ENCODE measurements around the gene CLPSL1.

Gene CLPSL1

GRCh38 chr6:35747877-35748276 lies 32.9 kb upstream of the CLPSL1 start:
- peaks cover 13% of the 10 kb centered on the region for H3K9me3 Mint-ChIP-seq
- DNase-seq = no peak
- no peaks in the 10 kb centered on the region for H3K36me3 Mint-ChIP-seq
- H3K27me3 Mint-ChIP-seq = peaks cover 14% of the 10 kb centered on the region
- no peak overlapping the region for H3K4me3 Mint-ChIP-seq
- CTCF ChIA-PET = no interaction called here
- no peaks in the 10 kb centered on the region for H3K4me1 Mint-ChIP-seq
- no peak overlapping the region for H3K27ac Mint-ChIP-seq

DNA sequence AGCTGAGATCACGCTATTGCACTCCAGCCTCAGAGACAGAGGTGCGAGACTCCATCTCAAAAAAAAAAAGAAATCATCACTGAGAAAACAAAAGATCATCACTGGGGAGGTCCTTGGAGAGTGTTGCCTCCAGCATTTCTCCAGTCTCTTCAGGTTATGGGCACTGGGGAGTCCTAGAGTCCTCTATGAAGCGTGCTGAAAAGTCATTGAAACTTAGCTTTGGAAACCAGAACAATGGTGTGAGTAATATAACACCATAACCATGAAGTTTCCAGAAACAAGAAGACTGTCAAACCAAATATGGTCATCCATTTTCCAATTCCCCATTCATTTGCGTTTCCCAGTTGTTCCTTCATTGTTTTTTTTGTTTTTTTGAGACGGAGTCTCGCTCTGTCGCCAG lies 30.3 kb upstream of the CLPSL1 start:
- Mint-ChIP-seq H3K27ac (no peak overlapping the region), H3K4me3 (no peak overlapping the region), H3K9me3 (peaks cover 13% of the 10 kb centered on the region), H3K36me3 (no peaks in the 10 kb centered on the region), H3K4me1 (peaks cover 5% of the 10 kb centered on the region), H3K27me3 (peaks cover 18% of the 10 kb centered on the region)
- no peak for DNase-seq
- CTCF ChIA-PET = no interaction called here

DNA sequence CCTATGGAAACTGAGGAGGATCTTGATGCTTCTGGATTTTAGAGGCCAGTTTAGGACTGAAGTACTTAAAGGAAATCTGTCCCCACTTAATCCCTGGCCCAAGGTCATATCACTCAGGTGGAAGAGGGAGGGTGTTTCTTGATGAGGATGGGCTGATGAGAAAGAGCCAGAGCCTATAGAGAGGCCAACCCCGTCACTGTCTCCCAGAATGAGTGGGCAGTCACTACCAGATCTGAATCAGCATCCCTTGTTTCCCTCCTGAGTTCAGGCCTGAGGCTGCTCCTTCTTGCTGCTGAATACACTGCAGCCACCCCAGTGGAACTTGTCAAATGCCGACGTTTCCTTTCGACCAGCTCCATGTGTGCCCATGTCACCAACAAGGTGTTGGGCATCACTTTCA lies 29.2 kb upstream of the CLPSL1 start:
- CTCF ChIA-PET = no interaction called here
- Mint-ChIP-seq H3K36me3 (no peaks in the 10 kb centered on the region), H3K4me3 (no peak overlapping the region), H3K4me1 (peaks cover 5% of the 10 kb centered on the region), H3K27ac (no peak overlapping the region), H3K9me3 (peaks cover 13% of the 10 kb centered on the region), H3K27me3 (peaks cover 18% of the 10 kb centered on the region)
- DNase-seq = no peak

- no peak overlapping the region for H3K4me3 Mint-ChIP-seq
- no peak overlapping the region for H3K27ac Mint-ChIP-seq
- peaks cover 5% of the 10 kb centered on the region for H3K4me1 Mint-ChIP-seq
- peaks cover 11% of the 10 kb centered on the region for H3K9me3 Mint-ChIP-seq
- DNase-seq = no peak
- no peaks in the 10 kb centered on the region for H3K36me3 Mint-ChIP-seq
- H3K27me3 Mint-ChIP-seq = peaks cover 19% of the 10 kb centered on the region
- CTCF ChIA-PET = no interaction called here
Measured at GRCh38 chr6:35752330-35752729, 28.5 kb upstream of the CLPSL1 start.

DNA sequence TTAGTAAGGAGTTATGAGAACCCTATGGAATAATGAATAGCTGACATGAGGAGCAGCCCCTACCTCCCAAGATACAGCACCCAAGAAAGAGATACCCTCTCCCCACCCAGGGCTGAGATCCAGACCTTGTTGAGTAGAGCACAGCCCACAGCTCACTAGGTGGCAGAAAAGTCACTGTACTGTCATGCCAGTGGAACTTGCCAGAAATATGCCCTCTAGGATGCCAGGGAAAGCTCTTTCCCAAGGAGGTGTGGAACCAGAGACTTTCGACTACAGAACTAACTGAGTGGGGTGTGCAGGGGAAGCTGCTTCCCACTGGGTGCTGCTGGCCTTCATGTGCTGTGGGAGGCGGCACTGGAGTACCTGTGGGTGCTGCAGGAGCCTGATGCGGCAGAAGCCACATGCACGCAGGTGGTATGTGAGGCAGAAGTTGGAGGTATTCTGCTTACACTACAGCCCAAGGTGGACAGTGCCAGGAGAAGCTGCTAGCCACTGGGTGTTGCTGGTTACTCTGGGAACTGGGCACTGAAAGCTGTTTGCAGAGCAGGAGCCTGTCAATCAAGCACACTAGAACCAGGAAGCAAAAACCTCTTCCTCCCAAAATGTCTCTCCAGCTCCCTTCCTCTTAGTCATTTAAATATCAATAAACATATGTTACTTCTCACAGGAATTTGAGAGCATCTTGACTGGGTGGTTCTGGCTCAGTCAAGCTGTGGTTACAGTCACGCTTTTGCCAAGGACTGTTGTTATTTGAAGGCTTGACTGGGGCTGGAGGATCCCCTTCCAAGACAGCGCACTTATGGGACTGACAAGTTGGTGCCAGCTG lies 26.2 kb upstream of the CLPSL1 start:
- DNase-seq = no peak
- Mint-ChIP-seq H3K27me3 (peaks cover 33% of the 10 kb centered on the region), H3K4me3 (no peak overlapping the region), H3K4me1 (peaks cover 5% of the 10 kb centered on the region), H3K9me3 (no peaks in the 10 kb centered on the region), H3K36me3 (no peaks in the 10 kb centered on the region), H3K27ac (no peak overlapping the region)
- CTCF ChIA-PET = interaction anchor here (0.6 to 1.4 kb wide), 3 partner anchors 18 to 203 kb away, joined by 3 to 5 read pairs (median 4); partner anchors contain the start of gene ARMC12

DNA sequence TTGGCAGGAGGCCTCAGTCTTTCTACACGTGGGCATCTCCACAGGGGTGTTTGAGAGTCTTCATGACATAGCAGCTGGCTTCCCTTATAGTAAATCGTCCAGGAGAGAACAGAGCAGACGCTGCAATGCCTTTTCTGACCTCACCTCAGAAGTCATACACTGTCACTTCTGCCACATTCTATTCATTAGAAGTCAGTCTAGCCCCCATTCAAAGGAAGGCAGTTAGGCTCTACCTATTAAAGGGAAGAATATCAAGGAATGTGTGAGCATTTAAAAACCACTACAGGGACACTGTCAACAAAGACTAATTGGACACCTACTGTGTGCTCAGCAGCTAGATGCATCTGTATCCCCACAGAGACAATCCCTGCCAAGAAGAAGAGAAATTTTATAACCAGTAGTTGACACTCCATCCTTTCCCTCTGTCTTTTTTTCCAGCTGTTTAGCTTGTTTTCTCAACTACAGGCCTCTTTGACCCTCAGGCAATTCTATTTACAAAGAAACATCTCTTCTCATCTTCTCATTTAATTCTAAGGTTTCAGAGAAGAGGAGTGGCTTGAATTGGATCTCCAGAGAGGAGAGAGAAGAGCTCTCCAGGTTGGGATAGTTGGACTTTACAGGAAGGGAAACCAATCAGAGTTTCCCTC lies 25.4 kb upstream of the CLPSL1 start:
- Mint-ChIP-seq H3K4me3 (no peak overlapping the region), H3K27me3 (peaks cover 38% of the 10 kb centered on the region), H3K36me3 (no peaks in the 10 kb centered on the region), H3K27ac (no peak overlapping the region), H3K9me3 (no peaks in the 10 kb centered on the region), H3K4me1 (peaks cover 5% of the 10 kb centered on the region)
- DNase-seq = no peak
- CTCF ChIA-PET = interaction anchor here (1.4 kb wide), 1 partner anchor 18 kb away, joined by 4 read pairs; the partner anchor contains the start of gene ARMC12

DNA sequence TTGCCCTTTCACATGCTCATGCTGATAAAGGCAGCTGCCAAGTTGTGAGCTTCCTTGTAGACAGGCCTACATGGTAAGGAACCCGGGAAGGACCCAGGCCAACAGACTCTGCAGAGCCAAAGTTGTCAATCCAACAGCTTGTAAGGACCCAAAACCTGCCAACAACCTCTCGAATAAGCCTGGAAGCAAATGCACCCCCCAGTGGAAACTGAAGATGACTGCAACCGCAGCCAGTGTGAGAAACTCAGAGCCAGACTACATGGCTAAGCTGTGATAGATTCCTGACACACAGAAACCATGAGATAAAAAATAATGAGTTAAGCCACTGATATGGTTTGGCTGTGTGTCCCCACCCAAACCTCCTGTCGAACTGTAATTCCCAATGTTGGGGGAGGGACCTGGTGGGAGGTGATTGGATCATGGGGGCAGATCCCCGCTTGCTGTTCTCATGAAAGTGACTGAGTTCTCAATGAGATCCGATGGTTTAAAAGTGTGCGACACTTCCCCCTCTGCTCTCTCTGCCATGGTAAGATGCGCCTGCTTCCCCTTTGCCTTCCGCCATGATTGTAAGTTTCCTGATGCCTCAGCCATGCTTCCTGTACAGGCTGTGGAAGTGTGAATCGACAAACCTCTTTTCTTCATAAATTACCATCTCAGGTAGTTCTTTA lies 23.2 kb upstream of the CLPSL1 start:
- Mint-ChIP-seq H3K9me3 (no peaks in the 10 kb centered on the region), H3K4me1 (peaks cover 5% of the 10 kb centered on the region), H3K27me3 (peaks cover 49% of the 10 kb centered on the region), H3K4me3 (no peak overlapping the region), H3K36me3 (no peaks in the 10 kb centered on the region), H3K27ac (no peak overlapping the region)
- no peak for DNase-seq
- CTCF ChIA-PET = interaction anchor here (1.2 kb wide), 1 partner anchor 21 kb away, joined by 4 read pairs; no protein-coding TSS in a partner anchor

GRCh38 chr6:35759426-35759825 lies 21.4 kb upstream of the CLPSL1 start:
- Mint-ChIP-seq H3K9me3 (no peaks in the 10 kb centered on the region), H3K27me3 (peaks cover 66% of the 10 kb centered on the region), H3K4me3 (no peak overlapping the region), H3K36me3 (no peaks in the 10 kb centered on the region), H3K27ac (no peak overlapping the region), H3K4me1 (peaks cover 5% of the 10 kb centered on the region)
- DNase-seq = no peak
- CTCF ChIA-PET = interaction anchor here (1.2 kb wide), 1 partner anchor 9 kb away, joined by 4 read pairs; no protein-coding TSS in a partner anchor

- peaks cover 67% of the 10 kb centered on the region for H3K27me3 Mint-ChIP-seq
- H3K27ac Mint-ChIP-seq = no peak overlapping the region
- H3K4me3 Mint-ChIP-seq = no peak overlapping the region
- H3K36me3 Mint-ChIP-seq = no peaks in the 10 kb centered on the region
- CTCF ChIA-PET = interaction anchor here (0.6 kb wide), 1 partner anchor 241 kb away, joined by 3 read pairs; no protein-coding TSS in a partner anchor
- no peaks in the 10 kb centered on the region for H3K9me3 Mint-ChIP-seq
- DNase-seq = no peak
- H3K4me1 Mint-ChIP-seq = no peaks in the 10 kb centered on the region
Measured at GRCh38 chr6:35765739-35766138, 15.1 kb upstream of the CLPSL1 start.

GRCh38 chr6:35769211-35769610 lies 11.6 kb upstream of the CLPSL1 start:
- Mint-ChIP-seq H3K4me1 (no peaks in the 10 kb centered on the region), H3K4me3 (no peak overlapping the region), H3K27me3 (peaks cover 55% of the 10 kb centered on the region), H3K27ac (no peak overlapping the region), H3K9me3 (no peaks in the 10 kb centered on the region), H3K36me3 (no peaks in the 10 kb centered on the region)
- DNase-seq = no peak
- CTCF ChIA-PET = interaction anchor here (1.1 kb wide), 2 partner anchors 10 to 326 kb away, joined by 3 to 4 read pairs; no protein-coding TSS in a partner anchor

DNA sequence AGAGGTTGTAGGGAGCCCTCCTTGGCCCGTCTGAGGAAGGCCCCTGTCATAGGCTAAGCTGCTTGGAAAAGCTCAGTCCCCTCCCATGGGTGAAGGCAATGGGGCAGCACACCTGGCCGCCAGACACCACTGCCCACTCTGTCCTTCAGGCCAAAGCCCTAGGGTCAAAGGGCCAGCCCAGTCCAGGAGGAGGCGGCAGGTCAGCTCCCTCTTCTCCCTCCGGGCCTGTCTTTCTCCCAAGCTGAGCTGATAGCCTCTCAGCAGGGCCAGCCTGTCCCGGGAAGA lies 9.5 kb upstream of the CLPSL1 start:
- H3K27me3 Mint-ChIP-seq = peaks cover 57% of the 10 kb centered on the region
- CTCF ChIA-PET = no interaction called here
- no peaks in the 10 kb centered on the region for H3K4me1 Mint-ChIP-seq
- no peaks in the 10 kb centered on the region for H3K36me3 Mint-ChIP-seq
- no peak overlapping the region for H3K4me3 Mint-ChIP-seq
- H3K27ac Mint-ChIP-seq = no peak overlapping the region
- DNase-seq = no peak
- H3K9me3 Mint-ChIP-seq = no peaks in the 10 kb centered on the region

DNA sequence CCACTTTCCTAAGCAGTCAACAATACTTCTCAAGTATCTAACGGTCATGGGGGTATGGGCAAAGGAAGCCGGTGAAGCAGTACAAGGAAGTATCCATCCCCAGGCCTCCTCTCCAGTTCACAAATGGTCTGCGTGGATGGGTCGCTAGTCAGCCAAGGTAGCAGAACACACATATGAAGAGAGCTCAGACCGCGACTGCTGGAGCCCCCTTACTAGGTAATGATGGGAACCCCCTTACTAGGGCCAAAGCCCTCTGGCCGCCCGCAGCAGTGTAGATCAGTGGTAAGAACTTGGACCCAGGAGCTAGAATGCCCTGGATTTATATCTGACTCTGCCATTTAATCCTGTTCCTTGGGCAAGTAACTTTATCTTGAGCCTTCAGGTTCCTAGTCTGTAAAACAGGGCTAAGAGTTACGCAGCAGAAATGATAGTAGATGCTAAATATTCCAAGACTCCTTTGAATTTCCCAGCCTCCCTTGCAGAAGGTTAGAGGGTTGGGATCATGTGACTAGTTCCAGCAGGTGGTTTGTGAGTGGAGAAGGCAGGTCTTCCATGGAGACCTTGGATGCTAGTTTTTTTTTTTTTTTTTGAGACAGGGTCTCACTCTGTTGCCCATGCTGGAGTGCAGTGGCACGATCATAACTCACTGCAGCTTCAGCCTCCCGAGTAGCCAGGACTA lies 6.6 kb upstream of the CLPSL1 start:
- CTCF ChIA-PET = no interaction called here

DNA sequence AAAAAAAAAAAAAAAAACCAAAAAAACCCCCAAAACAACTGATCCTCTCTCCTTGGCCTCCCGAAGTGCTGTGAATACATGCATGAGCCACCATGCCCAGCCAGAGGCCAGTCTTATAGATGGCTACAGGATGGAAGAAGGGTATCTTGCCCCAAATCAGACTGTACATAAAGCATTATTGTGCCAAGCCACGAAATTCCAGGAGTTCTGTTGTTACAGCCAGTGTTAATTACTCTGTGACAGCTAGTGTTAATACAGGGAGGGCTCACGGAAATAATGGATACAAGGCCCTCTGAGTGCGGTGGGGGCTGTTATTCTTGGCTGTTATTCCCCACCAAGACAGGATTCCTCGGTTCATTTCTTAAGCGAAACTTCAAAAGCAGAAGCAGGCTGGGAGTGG lies 5.8 kb upstream of the CLPSL1 start:
- H3K27me3 Mint-ChIP-seq = peaks cover 77% of the 10 kb centered on the region
- H3K27ac Mint-ChIP-seq = no peak overlapping the region
- DNase-seq = no peak
- H3K4me3 Mint-ChIP-seq = no peak overlapping the region
- H3K36me3 Mint-ChIP-seq = no peaks in the 10 kb centered on the region
- peaks cover 5% of the 10 kb centered on the region for H3K4me1 Mint-ChIP-seq
- CTCF ChIA-PET = no interaction called here
- no peaks in the 10 kb centered on the region for H3K9me3 Mint-ChIP-seq

More for the DNA sequence above, 6.6 kb upstream of the CLPSL1 start:
- no peaks in the 10 kb centered on the region for H3K36me3 Mint-ChIP-seq
- no peak overlapping the region for H3K4me3 Mint-ChIP-seq
- DNase-seq = no peak
- H3K27ac Mint-ChIP-seq = no peak overlapping the region
- no peaks in the 10 kb centered on the region for H3K9me3 Mint-ChIP-seq
- peaks cover 72% of the 10 kb centered on the region for H3K27me3 Mint-ChIP-seq
- H3K4me1 Mint-ChIP-seq = peaks cover 5% of the 10 kb centered on the region

Data from activated naive CD4-positive, alpha-beta T cell treated with anti-CD3 and anti-CD28 coated beads, Interleukin-2, amount 10 ng/mL, durations not matched to agents 7 days and 5 days (primary cell).